SKM-1 (cell line): ENCODE measurements around the gene PPM1N.
"Not testable (repeated sequence)": the region's sequence is repeated elsewhere in the genome, so short reads cannot be mapped to it uniquely, and the experiment has no call there.

Experiments
- DNase-seq: peaks from one replicate; lab custom pipeline; 2025; ENCODE audit not compliant: unreplicated experiment; lab: John Stamatoyannopoulos, UW

The PPM1N gene

GRCh38 chr19:45507872-45508416, 9.7 kb downstream of the PPM1N start:
- no peak for DNase-seq

- DNase-seq: no peak
Observed at GRCh38 chr19:45508417-45508860, 10.2 kb downstream of the PPM1N start.

DNA sequence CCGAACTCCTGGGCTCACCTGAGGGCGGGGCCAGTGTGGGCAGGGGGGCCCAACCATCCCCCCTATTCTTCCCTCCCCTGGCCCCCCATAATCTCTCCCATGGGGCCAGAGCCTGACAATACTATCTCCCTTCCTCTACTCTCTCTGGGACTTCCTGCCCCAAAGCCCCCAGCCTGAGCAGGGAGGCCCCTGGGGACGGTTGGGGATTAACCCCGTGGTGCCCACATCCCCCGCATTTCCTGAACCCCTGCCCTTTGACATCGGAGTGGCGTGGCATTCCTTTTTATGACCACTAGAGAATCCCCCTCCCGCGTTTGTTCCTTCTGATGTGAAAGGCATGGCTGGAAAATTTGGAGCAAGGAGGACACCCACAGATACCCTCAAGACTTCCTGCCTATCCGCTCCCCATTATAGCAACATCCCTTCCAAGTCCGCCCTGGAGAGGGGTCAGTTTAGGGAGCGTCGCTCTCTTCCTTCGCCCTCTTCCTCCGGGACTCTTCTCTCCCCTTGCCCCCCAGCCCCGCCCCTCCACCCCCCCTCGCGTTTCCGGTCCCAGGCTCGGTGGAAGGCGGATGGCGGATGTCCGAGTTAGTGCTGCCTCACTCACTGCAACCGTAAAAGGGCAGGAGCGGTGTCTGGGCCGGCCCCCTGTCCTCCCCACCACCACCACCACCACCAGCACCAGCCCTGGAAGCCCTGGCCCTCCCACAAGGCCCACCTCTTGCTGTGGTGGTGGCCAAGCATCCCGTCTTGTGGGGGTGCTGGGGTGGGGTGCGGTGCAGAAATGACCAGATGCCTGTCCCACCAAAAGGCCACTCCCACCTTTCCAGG, 10.8 kb downstream of the PPM1N start:
- peak; percentile 33 for DNase-seq

GRCh38 chr19:45509692-45510015, 11.4 kb downstream of the PPM1N start:
- DNase-seq: no peak

- not testable (repeated sequence) for DNase-seq
Observed at GRCh38 chr19:45510352-45510751, 12.1 kb downstream of the PPM1N start.

GRCh38 chr19:45511074-45511473, 12.8 kb downstream of the PPM1N start:
- no peak for DNase-seq

DNA sequence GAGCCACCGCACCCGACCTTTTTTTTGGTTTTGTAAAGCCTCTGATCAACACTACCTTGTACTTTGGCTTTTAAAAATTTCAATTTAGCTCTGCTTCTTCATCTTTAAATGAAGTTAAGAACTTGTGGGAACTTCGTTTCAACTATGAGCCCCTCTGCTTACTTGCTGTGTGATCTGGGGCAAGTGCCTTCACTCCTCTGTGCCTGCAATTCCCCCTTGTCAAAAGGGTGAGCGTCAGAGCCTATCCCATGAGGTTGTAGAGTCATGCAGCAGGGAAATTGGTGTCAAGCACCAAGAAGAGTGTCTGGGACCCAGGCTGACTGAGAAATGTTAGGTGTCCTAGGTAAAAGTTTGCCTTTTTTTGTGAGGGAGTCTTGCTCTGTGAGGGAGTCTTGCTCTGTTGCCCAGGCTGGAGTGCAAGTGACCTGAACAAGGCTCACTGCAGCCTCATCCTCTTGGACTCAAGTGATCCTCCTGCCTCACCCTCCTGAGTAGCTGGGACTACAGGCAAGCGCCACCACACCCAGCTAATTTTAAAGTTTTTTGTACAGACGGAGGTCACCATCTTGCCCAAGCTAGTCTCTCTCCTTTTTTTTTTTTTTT, 14.7 kb downstream of the PPM1N start:
- DNase-seq: no peak

DNA sequence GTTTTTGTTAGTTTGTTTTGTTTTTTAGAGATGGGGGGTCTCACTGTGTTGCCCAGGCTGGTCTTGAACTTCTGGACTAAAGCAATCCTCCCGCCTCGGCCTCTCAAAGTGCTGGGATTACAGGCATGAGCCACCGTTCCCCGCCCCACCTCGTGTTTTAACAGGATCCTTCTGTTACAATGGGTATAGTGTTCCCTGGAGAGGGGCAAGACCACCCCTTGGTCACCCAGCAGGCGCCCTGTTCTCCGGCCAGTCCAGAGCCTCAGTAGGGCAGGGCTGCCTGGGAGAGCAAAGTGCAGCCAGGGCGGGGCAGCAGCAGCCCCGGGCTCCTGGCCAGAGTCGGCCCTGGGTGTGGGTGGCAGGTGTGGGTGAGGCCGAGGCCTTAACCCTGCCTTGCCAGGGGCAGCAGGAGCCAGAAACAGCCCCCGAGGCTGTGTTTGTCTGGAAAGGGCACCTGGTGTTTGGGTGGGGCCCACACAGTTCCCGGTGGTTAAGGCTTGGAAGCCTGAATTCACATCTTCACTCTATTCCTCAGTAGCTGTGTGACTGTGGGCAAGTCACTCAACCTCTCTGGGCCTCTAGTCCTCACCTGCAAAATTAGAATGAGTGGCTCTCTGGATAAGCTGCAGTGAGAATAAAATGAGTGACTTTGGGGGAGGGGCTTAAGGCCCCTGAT, 16.3 kb downstream of the PPM1N start:
- DNase-seq: peak; percentile 35

- peak; percentile 88 for DNase-seq
Observed at GRCh38 chr19:45515081-45515624, 16.9 kb downstream of the PPM1N start.

GRCh38 chr19:45515807-45516401, 17.7 kb downstream of the PPM1N start:
- no peak for DNase-seq

DNA sequence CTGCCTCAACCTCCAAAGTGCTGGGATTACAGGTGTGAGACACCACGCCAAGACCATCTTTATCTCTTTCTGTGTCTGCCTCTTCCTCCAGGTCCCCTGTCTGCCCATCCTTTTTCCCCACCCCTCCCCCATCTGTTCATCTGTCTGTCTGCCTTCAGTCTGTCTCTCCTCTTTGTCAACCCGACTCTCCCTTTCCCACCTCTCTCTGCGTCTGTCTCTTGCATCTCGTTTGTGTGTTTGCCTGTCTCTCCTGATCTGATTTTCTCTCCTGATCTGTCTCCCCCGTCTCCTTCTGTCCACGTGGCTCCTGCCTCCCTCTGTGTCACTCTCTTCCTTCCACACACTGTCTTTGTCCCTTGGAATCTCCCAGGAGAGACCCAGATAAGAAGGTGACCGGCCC, 19.0 kb downstream of the PPM1N start:
- no peak for DNase-seq

- no peak for DNase-seq
Observed at GRCh38 chr19:45517641-45518468, 19.6 kb downstream of the PPM1N start.

GRCh38 chr19:45518469-45518826, 20.2 kb downstream of the PPM1N start:
- DNase-seq: no peak

DNA sequence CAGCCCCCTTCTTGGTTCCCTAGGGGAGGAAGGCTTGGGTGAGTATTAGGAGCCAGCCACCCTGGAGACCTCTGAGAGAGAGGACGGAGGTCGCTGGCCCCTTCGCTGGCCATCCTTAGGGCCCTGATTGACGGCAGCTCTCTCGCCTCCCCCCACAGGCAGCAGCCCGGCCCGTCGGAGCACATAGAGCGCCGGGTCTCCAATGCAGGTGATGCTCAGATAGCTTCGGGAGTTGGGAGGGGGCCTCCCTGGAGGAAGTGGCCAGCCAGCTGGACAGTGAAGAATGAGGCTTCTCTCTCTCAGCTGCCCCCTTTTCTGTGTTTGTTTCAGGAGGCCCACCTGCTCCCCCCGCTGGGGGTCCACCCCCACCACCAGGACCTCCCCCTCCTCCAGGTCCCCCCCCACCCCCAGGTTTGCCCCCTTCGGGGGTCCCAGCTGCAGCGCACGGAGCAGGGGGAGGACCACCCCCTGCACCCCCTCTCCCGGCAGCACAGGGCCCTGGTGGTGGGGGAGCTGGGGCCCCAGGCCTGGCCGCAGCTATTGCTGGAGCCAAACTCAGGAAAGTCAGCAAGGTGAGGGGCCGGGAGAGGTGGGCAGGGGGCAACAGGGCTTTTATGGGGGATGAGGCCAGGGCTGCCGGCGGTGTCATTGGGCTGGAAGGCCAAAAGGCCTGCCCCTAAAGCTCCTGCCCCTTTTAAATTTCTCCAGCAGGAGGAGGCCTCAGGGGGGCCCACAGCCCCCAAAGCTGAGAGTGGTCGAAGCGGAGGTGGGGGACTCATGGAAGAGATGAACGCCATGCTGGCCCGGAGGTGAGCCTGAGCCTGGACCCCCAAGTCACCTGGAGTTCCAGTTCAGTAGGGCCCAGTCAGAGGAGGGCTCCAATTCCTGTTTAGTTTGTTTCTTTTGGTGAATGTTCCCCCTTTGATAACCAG, 24.0 kb downstream of the PPM1N start:
- DNase-seq: no peak

DNA sequence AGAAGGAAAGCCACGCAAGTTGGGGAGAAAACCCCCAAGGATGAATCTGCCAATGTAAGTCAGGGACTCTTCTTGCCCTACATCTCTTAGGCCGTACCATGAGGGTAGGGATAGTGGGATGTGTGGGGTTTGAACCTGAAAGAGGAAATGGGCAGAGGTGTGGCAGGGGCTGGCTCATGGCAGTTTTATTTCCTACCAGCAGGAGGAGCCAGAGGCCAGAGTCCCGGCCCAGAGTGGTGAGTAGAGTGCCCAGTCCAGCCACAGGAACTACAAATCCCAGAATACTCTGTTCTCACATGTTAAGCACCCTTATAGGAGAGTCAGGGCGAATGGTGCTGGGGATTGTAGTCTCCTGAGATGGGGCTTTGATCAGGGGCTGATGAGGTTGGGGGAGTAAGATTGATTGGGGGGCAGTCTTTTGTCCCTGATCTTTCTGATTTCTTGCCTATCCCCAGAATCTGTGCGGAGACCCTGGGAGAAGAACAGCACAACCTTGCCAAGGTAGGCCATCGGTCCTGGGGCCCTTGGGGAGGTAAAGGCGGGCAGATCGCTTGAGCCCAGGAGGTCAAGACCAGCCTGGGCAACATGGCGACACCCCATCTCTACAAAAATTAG, 25.5 kb downstream of the PPM1N start:
- DNase-seq: peak; percentile 17

DNA sequence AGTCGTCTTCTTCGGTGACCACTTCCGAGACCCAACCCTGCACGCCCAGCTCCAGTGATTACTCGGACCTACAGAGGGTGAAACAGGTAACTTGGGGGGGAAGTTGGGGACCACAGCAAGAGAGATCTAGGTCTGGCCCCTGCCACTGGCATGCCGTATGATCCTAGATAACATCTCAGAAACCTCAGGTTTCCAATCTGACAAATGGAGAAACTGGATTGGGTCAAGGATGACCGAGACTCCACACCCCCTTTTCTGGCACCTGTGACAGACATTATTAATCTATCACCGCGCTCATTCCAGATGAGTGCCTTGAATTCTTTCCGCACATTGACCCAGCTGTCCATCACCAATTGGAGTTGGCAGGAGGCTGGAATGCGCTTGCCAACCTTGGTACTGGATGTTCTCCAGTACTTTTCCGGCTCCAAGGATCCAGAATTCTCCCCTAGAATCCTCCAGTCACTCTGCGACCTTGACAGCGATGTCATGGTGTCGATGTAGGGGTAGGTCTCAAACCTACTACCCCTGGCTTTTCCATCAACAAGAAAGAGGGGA, 26.4 kb downstream of the PPM1N start:
- DNase-seq: no peak

DNA sequence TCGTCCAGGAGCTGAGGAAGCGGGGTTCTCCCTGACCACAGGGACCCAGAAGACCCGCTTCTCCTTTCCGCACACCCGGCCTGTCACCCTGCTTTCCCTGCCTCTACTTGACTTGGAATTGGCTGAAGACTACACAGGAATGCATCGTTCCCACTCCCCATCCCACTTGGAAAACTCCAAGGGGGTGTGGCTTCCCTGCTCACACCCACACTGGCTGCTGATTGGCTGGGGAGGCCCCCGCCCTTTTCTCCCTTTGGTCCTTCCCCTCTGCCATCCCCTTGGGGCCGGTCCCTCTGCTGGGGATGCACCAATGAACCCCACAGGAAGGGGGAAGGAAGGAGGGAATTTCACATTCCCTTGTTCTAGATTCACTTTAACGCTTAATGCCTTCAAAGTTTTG, 27.9 kb downstream of the PPM1N start:
- DNase-seq: no peak

DNA sequence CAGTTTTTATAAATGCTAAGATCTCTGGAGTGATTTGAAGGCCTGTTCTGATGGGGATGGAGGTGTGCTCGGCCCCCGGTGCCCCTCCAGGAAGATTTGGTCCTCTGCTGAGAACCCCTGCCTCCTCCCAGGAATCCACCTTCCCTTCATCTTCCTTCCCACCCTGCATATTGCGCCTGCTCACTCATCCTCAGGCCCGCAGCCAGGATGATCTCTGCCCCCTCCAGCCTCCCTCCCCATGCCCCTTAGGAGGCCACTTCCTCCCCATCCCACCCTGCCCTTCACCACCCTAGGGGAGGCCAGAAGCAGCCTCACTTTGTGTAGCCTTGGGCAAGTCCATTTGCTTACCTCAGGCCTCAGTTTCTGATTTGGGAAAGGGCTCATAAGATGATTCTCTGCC, 28.7 kb downstream of the PPM1N start:
- no peak for DNase-seq

GRCh38 chr19:45527731-45528130, 29.5 kb downstream of the PPM1N start:
- DNase-seq: no peak
